Fibroblast of villous mesenchyme (primary cell): ENCODE data around the gene IGF1R. TPM values are rescaled to one million over a fixed set of nuclear protein-coding genes. Genes with fewer than 3 reads are reported as not detected.

Experiments used
- DNase-seq: peaks from one replicate; pipeline ENCODE4 v3.0.0-alpha.2; 2010; ENCODE audit warnings: low read depth
- H3K4me3 ChIP-seq: 2 replicates; pipeline ENCODE4 v1.5.1; 2011; ENCODE audit warnings: low read depth, mild to moderate bottlenecking, low read length
- CTCF ChIP-seq: IDR thresholded peaks from 2 replicates; pipeline ENCODE4 v1.5.1; 2012; ENCODE audit warnings: low read depth, mild to moderate bottlenecking, low read length; ENCODE audit not compliant: insufficient read depth
- total RNA-seq: library from RNA; depleted of rRNA; stranded (reverse); fragments of >200 nt; gene quantifications from 2 replicates; pipeline ENCODE4 v1.2.3, GENCODE V29; 2012

IGF1R gene
- total RNA-seq, 1 donor = 19.4 TPM

- no peak for TF ChIP-seq CTCF
- no peak overlapping the region for H3K4me3 ChIP-seq
- no peak for DNase-seq
These were observed 269.1 kb downstream of the IGF1R start for GRCh38 chr15:98917417-98917816.

- no peak for TF ChIP-seq CTCF
These were observed 271.9 kb downstream of the IGF1R start for GRCh38 chr15:98920091-98920880.

DNA sequence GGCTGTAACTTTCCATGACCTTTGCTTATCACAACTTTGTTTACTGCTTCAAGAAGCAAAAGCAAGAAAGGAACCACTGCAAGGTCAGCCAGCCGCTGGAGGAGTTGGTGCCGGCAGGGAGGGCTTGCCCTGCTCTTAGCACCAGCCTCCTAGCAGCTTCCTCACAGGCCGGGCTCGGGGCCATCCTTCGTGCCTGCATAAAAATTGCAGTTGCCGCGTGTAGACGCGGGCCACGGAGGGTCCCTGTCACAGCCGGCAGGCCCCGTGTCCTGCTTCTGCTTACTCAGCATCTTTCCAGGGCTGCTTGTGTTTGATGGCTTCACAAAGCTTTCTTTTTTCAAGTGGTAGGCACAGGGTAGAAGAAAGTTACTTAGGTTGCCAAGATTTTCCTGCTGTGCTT lies 274.8 kb downstream of the IGF1R start:
- H3K4me3 ChIP-seq = no peak overlapping the region
- TF ChIP-seq CTCF = no peak
- no peak for DNase-seq

More at GRCh38 chr15:98920091-98920880, 271.9 kb downstream of the IGF1R start:
- no peak for DNase-seq
- no peak overlapping the region for H3K4me3 ChIP-seq

- DNase-seq = no peak
- no peak overlapping the region for H3K4me3 ChIP-seq
- no peak for TF ChIP-seq CTCF
These were observed 275.2 kb downstream of the IGF1R start for GRCh38 chr15:98923579-98923978.

- no peak overlapping the region for H3K4me3 ChIP-seq
- no peak for DNase-seq
- TF ChIP-seq CTCF = no peak
These were observed 276.2 kb downstream of the IGF1R start for GRCh38 chr15:98924401-98925049.

- DNase-seq = no peak
- H3K4me3 ChIP-seq = no peak overlapping the region
- no peak for TF ChIP-seq CTCF
These were observed 277.9 kb downstream of the IGF1R start for GRCh38 chr15:98926236-98926635.
